HG02885 (cell line): ENCODE data around the gene ZDHHC19.
A peak's percentile ranks its signal among the peaks of the same experiment; 100 is the strongest.
"Not testable (repeated sequence)": the region's sequence is repeated elsewhere in the genome, so short reads cannot be mapped to it uniquely, and the experiment has no call there.

Source experiments
- ATAC-seq: cut with Tn5 transposase; IDR thresholded peaks from one replicate; pipeline ENCODE4 v1.9.1; 2021; ENCODE audit warnings: mild to moderate bottlenecking; ENCODE audit not compliant: unreplicated experiment, poor library complexity

The ZDHHC19 gene

DNA sequence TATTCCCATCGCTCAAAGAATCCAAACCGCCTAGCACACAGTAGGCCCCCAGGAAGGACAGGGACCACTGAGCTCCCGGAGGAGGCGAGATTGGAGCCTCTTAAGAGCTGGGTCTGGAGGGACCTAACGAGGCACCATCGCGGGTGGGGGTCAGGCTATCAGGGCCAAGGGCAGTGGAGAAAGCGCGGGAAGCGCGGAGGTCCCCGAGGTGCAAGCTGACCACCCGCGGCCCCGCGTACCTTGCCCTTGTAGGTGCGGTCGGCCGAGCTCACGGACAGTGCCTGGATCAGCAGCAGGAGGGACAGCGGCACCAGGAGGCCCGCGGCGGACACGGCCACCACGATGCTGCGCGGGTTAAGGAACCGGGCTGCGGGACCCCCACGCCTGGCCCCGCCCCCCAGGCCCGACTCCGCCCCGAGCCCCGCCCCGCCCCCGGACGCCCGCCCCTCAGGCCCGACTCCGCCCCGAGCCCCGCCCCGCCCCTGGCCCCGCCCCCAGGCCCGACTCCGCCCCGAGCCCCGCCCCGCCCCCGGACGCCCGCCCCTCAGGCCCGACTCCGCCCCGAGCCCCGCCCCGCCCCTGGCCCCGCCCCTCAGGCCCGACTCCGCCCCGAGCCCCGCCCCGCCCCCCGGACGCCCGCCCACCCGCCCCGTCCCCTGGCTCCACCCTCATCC, 3.9 kb downstream of the ZDHHC19 start:
- no peak for ATAC-seq

DNA sequence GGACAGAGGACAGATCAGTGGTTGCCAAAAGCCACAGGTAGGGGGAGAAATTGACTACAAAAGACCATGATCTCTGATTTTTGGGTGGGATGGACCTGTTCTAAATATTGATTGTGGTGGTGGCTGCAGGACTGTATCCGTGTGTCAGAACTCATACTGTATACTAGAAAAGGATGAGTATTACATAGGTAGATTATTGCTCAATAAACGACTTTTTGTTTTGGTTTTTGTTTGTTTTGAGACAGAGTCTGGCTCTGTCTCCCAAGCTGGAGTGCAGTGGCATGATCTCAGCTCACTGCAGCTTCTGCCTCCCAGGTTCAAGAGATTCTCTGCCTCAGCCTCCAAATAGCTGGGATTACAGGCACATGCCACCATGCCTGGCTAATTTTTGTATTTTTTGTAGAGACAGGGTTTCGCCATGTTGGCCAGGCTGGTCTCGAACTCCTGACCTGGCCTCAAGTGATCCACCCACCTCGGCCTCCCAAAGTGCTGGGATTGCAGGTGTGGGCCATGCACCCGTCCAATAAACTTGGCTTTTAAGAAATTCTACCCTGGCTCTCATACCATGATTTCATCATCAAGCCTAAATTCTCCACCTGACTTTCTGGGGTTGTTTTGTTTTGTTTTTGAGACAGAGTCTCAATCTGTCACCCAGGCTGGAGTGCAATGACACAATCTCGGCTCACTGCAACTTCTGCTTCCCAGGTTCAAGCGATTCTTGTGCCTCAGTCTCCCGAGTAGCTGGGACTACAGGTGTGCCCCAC, 5.6 kb downstream of the ZDHHC19 start:
- not testable (repeated sequence) for ATAC-seq

DNA sequence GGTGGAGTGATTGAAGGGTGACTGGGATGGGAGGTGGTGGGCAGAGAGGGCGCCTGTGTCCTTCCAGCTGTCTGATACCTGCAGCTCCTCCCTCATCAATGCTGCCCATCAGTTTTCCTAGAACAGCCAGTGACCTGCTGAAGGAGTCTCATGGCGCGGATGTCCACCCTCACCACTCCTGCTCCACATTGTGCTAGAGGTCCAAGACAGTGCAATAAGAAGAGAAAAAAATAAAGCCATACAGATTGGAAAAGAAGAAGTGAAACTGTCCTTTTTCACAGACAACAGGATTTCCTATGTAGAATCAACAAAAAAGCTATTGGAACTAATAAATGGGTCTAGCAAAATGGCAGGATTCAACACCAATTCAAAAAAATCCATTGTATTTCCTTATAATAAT, 7.4 kb downstream of the ZDHHC19 start:
- no peak for ATAC-seq

DNA sequence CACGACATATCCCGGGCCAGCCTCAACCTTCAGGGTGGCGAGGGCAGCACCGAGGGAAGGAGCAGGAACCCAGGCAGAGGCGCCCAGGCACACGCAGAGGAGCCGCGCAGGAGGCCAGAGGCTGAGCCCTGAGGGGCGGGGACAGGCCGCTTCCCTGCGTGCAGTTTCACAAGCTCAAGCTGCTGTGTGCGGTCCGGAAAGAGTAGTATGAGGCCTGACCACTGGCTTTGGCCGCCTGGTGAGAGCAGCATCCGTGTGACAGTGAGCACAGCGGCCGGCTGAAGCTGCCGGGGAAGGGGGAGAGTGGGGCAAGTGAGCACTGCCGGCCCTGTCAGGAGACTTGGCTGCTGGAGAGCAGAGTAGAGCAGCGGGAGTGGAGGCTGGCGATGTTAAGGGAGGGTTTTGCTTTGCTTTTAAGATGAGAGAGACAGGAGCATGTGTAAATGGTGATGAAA, 8.7 kb downstream of the ZDHHC19 start:
- ATAC-seq = peak; percentile 79

DNA sequence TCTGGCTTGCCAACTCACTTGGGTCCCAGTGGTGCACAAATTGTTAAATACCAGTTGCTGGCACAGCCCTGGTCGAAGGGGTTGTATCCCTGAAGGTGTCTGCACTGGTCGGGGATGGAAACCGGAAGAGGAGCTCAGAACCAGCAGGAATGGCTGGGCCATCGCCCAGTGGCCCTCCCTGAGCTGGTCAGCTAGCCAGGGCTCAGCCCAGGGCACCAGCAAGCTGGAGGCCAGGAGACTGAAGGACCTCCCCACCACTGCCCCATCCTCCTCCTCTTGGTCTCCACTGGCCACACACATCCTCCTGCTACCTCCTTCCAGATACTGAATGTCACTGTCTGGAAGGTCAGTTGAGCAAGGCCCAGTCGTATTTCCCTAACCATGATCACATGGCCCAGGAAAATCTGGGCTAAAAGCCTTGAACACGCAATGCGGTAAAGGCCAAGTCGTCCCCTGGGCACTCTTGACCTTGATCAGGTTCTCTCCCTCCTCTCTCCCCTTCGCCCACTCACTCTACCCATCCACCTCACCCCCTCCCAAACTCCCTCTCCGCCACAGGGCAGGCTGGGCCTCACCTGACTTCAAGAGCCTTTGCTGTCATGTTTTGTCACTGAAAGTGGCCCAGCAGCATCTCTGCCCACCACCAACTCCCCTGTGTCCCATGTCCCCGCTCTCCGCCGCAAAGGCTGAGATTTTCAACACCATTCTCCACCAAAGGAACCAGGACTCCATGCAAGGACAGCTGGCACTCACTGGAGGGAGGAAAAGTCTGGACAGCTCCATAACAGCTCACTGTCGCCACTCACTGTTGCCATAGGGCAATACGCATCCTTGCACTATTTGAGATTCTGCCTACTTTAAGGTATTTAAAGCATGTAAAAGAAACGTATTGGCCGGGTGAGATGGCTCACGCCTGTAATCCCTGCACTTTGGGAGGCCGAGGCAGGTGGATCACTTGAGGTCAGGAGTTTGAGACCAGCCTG, 12.1 kb downstream of the ZDHHC19 start:
- no peak for ATAC-seq

DNA sequence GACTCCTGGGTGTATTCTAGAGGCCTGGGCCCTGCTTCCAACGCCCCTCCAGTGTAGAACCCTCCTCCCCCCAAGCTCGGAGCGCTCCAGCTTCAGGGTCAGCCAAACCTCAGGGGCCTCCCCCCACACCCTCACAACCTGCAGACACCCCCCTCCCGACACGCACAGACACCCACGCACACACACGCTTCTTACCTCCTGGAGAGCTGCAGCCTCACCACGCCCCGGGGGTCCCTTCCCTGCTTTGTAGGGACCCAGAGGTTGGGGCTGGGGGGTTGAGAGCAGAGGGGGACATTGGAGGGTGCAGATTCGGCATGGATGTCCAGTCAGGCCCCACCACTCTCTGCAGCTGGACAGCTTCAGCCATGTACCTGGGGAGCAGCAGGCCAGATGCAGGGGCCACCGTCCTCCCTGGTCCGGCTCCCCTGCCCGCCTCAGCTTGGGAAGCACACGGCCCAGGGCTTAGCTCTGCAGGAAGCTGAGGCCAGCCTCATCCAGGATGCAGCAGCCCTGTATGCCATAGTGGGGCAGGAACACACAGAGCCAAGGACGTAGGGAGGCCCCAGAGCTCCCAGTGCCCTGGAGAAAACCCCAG, 13.0 kb downstream of the ZDHHC19 start:
- ATAC-seq = no peak

DNA sequence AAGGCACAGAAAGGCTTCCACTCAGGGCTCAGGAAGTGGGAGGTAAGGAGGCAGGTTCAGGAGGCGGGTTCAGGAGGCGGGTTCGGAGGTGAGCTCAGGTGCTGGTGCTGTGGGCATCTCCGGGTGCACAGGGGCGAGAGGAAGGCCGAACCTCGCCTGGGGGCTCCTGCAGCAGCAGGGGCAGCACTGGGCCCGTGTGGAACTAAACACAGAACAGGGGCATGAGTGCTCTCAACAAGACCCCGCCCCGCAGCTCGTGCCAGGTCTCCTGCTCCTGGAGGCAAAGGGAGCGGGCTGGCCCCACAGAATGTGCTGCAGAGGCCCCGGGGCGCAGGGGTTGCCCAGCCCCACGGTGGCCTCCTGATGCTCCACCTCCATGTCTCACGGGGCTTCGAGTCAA, 13.7 kb downstream of the ZDHHC19 start:
- ATAC-seq = no peak

DNA sequence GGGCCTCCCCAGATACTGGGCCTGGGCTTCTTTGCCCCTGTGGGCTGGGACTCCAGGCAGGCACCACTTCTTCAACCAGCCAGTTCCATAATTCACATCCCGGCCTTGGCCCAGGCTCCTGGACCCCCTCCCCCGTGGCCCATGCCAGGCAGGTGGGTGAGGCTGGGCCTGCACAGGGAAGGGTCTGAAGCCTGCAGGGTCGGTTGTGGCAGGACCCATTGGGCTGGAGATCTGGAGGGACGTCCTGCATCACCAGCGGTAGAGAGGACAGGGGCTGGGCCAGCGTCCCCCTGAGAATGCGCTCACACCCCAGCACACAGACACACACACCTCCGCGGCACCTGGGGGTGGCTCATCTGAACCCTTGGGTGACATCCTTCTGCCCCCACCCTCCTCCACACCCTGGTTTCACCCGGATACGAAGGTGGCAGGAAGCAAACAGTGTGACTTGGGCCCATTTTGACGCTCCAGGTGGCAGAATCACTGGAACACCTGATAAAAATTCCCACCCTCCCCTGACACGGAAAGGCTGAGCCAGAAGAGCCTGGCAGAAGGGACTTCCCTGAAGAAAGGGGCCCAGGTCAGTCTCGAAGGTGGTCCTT, 15.4 kb downstream of the ZDHHC19 start:
- ATAC-seq = no peak

DNA sequence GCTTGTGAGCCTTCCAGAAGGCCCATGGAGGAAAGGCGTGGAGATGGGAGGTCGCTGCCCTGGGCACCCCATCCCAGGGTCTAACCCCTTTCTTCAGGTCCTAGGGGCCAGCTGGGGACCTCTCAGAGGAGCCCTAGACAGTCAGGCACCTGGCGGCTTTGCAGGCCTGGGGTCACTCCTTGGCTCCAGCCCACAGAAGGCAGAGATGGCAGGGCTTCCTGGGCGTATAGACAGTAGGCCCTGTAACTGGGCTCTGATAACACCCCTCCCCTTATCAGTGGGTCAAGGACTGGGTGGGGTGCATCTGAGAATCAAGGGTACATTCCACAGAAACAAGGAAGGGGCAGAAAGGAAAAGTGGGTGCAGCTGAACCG, 16.7 kb downstream of the ZDHHC19 start:
- ATAC-seq = no peak

DNA sequence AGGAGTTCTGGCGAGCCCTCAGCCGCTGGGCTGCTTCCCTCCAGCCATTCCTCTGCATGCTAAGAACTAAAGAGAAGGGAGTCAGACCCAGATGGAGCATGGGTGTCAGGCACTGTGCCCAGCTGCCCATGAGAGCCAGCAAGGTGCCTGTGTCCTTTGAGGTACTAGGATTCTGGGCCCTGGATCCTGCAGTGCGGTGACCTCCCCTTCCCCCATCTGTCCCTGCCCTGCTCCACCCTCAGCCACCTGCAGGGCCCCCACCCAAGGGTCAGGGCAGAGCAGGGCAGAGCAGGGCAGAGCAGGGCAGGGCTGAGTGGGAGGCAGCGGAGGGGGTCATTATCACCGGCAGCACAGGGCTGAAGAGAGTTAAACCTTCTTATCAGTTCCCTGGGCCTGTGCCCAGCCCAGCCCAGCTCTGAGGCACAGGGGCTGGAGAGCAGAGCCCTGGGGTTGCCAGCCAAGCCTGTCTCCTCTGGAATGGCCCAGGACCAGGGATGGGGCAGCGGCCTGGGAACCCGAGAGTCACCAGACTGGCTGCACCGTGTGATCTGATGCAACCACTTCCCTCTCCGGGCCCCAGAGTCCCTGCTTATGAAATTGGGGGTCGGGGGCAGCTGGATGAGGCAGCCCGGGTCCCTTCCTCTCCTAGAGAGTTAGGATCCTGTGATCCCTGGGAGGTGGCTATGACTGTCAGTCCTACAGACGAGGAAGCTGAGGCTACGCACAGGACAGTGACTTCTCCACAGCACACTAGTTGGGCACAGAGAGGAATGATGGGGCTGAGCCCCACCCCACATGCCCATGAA, 17.3 kb downstream of the ZDHHC19 start:
- ATAC-seq = no peak

DNA sequence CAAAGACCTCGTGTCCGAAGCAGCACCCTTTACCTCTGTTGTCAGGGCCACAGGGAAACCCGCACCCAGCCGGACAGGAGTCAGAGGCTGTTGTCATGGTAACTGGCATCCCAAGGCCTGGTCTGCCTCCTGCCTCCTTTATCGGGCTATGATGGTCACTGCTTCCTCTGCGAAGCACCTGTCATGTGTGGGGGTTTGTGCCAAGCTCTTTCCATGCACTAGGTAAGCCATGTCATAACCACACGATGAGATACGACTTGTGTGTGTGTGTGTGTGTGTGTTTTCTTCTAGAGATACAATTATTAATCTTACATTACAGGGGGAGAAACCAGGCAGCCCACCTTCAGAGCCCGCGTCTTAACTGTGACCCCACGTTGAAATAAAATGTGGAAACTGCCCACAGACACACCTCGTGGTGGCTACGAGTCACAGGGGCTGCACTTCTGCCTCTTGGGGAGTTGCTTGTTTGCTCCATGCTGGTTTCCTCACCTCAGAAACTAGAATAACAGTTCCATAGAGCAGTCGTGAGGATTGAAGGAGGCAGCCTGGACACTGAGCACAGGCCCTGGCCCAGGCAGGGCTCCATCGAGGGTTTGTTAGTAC, 18.0 kb downstream of the ZDHHC19 start:
- ATAC-seq = peak; percentile 8

DNA sequence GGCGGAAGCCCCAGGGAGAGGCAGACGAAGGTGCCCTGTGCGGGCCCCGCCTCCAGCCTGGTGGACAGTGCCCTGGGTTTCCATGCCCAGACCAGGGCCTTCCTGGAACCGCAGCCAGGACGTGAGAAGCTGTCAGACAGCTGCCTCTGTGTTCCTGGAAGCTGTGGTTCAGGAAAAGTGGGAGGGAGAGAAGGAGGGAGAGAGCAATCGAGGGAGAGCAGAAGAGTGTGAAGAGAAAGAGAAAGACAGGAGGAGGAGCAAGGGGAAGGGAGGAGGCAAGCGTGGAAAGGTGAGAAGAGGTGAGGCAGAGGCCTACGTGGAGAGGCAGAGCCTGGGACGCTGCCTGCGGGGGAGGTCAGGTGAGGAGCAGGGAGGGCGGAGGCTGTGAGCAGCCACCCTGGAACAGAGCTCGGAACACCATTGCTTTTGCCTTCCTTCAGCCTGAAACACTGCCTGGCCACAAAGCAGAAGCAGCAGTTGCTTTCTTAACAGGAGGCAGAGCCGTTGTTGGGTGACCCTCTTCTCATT, 18.6 kb downstream of the ZDHHC19 start:
- peak; percentile 33 for ATAC-seq

DNA sequence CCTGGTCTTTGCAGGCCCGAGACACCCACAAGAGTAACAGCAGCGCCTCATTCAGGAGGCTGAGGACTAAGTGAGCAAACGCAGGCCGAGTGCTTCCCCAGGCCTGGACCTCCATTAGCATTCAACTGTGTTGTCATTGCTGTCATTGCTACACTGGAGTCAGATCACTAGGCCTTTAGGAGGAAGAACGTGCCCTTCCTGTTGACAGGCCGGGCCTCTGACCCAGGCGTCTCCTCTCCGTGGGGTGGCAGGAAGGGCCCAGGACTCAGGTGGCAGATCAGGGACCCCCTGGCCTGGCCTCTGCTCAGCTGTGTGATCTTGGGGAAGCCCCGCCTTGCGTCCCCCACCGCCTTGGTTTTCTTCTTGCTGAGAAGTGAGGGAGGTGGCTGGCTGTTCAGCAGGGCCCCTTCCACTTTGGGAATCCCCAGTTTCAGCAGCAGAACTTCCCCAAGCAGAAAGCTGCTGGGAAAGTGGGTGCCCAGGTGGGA, 19.1 kb downstream of the ZDHHC19 start:
- peak; percentile 43 for ATAC-seq

DNA sequence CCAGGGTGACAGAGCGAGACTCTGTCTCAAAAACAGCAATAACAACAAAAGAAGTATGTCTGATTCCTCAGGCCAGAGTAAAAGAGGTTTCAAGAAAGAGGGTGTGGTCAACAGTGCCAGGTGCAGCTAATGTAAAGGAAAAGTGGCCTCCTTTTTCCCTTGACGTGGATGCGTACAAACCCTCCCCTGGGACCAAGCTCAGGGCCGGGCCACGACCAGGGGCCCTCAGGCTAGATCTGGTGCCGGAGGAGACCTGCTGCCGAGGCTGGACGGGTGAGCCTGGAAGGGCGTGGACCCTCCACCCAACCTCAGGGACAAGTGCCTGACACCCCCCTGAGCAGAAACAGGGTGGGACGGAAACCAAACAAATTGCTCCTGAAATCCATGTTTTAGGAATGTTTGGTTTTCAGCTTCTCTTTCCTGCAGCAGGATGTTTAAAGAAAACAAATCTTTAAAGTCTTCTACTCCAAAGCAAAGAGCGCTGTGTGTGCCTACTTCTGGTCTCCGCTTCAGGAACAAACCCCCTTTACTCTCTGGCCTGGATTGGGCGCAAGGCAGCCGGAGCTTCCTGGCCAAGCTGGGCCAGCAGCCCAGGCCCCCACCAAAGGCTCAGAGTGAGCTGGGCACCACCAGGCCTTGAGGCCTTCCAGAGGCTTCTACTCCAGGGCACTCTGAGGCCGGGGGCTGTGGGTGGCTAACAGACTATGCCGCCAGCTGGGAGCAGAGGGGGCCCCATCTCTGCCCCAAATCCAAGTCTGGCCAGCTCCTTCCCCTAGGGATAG, 21.4 kb downstream of the ZDHHC19 start:
- ATAC-seq = no peak

DNA sequence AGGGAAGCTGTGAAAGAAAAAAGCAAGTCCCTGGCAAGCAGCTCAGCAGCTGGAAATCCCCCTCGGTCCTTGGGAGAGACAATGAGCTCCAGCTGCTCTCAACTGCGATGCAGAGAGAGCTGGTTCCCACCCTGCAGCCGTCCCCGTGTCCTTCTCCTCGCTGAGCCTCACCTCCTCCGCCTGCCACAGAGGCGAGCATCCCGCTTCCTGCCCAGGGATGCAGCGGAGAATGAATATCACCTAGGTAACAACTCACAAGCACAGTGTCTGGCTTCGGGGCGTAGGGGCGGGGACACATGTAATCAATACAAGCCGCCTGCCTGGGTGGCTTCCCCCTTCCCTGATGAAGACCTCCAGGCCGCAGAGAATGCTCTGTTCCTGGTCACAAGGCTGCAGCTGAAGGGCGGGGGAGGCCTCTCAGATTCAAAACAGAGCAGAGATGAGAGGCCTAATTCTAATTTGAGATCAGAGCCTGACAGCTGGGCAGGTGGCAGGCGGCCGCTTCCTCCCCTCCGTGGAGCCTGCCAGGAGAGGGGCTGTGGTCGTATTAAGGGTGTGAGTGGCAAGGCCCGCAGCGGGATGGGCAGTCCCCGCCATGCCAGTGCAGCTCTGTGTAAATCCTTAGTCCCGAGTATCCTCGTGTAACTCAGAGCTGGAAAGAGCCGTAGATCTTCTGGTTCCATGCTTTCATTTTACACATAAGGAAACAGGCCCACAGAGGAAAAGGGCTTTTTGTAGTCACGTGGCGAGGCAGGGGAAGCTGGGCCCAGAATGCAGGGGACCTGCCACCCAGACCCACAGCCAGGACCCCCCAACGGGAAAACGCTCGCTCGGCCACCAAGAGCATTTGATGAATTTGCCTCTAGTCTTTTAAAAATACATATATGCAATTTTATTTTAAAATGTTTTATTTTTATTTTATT, 24.3 kb downstream of the ZDHHC19 start:
- peak; percentile 45 for ATAC-seq

DNA sequence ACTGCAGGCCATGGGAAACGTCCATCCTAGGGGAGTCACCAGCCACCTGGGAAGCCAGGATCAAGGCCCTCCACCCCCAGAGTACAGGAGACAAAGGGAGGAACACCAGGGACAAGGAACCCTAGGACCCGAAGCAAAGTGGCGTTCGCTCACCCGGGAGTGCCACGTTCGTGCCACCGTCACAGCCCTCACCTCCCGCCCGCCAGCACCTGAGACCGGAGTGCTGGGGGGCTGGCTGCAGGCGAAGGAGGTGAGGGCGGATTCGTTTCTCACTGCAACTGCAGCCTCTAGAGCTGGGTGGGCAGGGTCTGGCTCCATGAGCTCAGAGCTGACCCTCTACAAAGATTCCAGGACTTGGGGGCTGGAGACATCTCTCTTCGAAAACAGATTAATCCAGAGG, 26.3 kb downstream of the ZDHHC19 start:
- no peak for ATAC-seq

DNA sequence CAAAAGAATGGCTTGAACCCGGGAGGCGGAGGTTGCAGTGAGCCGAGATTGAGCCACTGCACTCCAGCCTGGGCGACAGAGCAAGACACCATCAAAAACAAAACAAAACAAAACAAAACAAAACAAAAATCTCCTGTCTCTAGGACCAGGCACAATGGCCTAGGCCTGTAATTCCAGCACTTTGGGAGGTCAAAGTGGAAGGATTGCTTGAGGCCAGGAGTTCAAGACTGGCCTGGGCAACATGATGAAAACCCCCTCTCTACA, 27.1 kb downstream of the ZDHHC19 start:
- not testable (repeated sequence) for ATAC-seq
